ENCODE measurements around the gene PRKCH.

DNA sequence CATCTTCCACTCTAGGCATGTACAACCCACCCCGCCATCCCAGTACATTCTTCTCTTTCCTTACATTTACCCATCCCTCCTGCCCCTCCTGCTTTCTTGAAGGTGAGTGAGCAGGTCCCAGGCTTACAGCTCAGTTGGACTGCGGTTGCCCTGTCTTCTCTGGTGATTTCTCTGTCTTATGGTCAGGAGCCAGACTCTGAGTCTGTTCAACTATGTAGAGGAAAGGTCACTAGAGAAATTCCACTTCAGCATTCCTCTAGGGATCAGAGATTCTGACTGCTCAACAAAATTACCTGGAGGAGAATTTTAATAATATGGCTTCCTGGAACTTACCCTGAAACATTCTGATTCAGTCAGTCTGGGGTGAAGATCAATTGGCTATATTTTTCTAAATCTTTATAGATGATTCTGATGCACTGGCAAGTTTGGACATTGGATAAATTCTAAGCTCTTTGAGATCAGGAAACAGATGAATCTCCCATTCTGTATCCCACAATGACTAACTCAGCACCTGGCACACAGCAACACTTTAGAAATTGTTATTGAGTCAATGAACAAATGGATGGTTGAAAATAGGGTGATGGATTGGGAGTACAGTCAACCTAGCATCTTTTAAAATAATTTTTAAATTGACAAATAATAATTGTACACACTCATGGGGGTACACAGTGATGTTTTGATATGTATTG, 245.3 kb downstream of the PRKCH start:
- TF ChIP-seq EZH2 (IDR thresholded peaks at IDR 0.05) = no peak
- no peak for TF ChIP-seq POLR2AphosphoS5 (IDR thresholded peaks at IDR 0.05; ENCODE audit: borderline replicate concordance, low read depth, low read length)

Measured in SK-N-MC (cell line).